NB4 (cell line): ENCODE results near the gene EDARADD.

Source experiments
- DNase-seq: peaks from one replicate; pipeline ENCODE4 v3.0.0; 2010; ENCODE audit warnings: low read depth
- H3K4me3 ChIP-seq: one replicate; pipeline ENCODE4 v1.5.1; 2011; ENCODE audit warnings: mild to moderate bottlenecking, low read depth, low read length, moderate library complexity
- MAX ChIP-seq: IDR thresholded peaks from 2 replicates; pipeline ENCODE4 v1.6.1; 2011; ENCODE audit warnings: low read depth, low read length
- MYC ChIP-seq: IDR thresholded peaks from 2 replicates; pipeline ENCODE4 v1.6.1; 2011; ENCODE audit warnings: low read depth, low read length
- POLR2A ChIP-seq: IDR thresholded peaks from 2 replicates; pipeline ENCODE4 v1.6.1; 2011; ENCODE audit warnings: mild to moderate bottlenecking; ENCODE audit not compliant: insufficient read length; ENCODE audit errors: extremely low read depth
- TF ChIP-seq, protein P1 (sequence below): IDR thresholded peaks from one replicate; pipeline ENCODE4 v1.5.1; 2012; ENCODE audit warnings: low read depth, low read length

Gene EDARADD

GRCh38 chr1:236465231-236465958, 71.3 kb downstream of the EDARADD start:
- no peak for DNase-seq
- TF ChIP-seq, protein P1, sequence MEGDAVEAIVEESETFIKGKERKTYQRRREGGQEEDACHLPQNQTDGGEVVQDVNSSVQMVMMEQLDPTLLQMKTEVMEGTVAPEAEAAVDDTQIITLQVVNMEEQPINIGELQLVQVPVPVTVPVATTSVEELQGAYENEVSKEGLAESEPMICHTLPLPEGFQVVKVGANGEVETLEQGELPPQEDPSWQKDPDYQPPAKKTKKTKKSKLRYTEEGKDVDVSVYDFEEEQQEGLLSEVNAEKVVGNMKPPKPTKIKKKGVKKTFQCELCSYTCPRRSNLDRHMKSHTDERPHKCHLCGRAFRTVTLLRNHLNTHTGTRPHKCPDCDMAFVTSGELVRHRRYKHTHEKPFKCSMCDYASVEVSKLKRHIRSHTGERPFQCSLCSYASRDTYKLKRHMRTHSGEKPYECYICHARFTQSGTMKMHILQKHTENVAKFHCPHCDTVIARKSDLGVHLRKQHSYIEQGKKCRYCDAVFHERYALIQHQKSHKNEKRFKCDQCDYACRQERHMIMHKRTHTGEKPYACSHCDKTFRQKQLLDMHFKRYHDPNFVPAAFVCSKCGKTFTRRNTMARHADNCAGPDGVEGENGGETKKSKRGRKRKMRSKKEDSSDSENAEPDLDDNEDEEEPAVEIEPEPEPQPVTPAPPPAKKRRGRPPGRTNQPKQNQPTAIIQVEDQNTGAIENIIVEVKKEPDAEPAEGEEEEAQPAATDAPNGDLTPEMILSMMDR: no peak
- TF ChIP-seq MAX (no peak), POLR2A (no peak), MYC (no peak)
- no peak overlapping the region for H3K4me3 ChIP-seq

DNA sequence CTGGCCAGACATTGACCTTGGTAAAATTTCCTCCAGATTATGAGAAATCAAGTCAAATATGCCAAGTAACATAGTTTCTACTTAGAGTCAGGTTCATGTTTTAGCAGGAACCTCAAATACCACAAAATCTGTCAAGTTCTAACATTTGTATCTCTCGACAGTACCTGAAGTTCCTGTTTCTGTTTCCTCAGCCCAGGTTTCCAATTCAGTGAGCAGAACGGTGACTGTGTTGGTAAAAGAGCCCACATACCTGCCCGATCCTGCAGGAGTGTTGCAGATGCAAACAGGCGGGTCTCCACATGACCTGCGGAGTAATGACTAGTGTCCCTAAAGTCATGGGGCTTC, 71.8 kb downstream of the EDARADD start:
- no peak for DNase-seq
- no peak overlapping the region for H3K4me3 ChIP-seq
- TF ChIP-seq MYC (no peak), POLR2A (no peak), MAX (no peak)
- TF ChIP-seq, protein P1: no peak

DNA sequence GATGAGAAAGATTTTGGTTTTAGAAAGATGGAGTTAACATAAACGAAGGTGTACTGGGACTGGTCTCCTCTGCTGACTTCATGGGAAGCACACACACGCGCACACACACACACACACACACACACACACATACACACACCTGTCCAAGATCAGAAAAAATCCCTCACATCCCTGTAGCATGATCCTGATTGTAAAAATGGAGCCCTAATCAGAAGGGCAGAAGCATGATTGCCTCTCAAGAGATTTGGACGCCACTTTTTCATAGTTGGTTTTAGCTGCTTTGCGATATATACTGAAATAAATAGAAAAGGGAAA, 73.2 kb downstream of the EDARADD start:
- DNase-seq: no peak
- H3K4me3 ChIP-seq: no peak overlapping the region
- TF ChIP-seq MAX: no peak
- TF ChIP-seq POLR2A: no peak
- TF ChIP-seq, protein P1: no peak
- TF ChIP-seq MYC: no peak

DNA sequence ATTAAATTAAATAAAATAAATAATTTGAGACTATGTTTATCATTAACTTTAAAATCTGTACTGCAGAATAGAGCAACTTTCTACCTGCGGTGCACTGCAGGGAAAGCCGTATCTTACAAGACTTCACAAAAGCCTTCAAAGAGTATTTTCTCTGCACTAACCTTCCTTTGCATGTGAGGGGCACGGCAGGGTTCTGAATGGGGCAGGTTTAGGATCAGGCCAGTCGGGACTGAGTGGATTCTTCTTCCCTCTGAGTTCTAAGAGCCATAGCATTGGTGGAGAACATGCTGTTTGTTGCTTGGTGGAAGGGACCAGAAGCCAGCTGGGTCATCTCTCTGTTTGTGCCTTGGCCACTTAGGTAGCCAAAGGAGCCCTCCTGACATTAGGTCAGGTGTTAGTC, 74.5 kb downstream of the EDARADD start:
- H3K4me3 ChIP-seq: no peak overlapping the region
- DNase-seq: no peak
- TF ChIP-seq, protein P1: no peak
- TF ChIP-seq MYC (no peak), POLR2A (no peak)

GRCh38 chr1:236469466-236469865, 75.4 kb downstream of the EDARADD start:
- no peak for DNase-seq
- H3K4me3 ChIP-seq: no peak overlapping the region
- TF ChIP-seq MYC (no peak), POLR2A (no peak), MAX (no peak)
- TF ChIP-seq, protein P1: no peak

DNA sequence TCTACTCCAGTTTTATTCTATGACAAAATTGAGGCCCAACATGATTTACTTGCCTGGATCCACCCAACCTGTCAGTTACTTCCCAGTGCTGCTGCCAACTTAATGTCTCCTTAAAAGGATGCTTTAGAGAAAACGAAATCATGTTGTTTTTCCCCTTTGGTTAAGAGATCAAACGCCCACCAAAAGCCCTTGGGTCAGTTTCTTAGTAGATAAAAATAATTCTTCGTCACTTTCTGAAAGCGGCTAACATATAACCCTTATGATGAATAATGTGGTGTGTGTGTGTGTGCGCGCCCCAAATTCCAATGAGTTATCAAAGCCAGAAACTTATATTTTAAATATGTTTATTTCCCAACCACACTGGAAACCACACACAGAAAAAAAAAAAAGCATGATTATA, 77.0 kb downstream of the EDARADD start:
- no peak overlapping the region for H3K4me3 ChIP-seq
- TF ChIP-seq MYC (no peak), POLR2A (no peak), MAX (no peak)
- TF ChIP-seq, protein P1: no peak
- no peak for DNase-seq
